Body of pancreas (tissue), 4 donors: ENCODE results near the gene TESK1.

Experiments
- CTCF ChIP-seq, 7 experiments: fragments of 450-650 bp in 4 of 7; fragments of 200-600 bp in 3 of 7; sonication (generic) in 3 of 7; IDR thresholded peaks; one replicate each; pipeline ENCODE4 v1.5.1; 2016 to 2019; ENCODE audit warnings: antibody characterized with exemption in 7 of 7
- POLR2A ChIP-seq, 3 donors: fragments of 450-650 bp; IDR thresholded peaks; one replicate each; pipeline ENCODE4 v1.6.1; 2016; ENCODE audit warnings: antibody characterized with exemption in 3 of 3, mild to moderate bottlenecking in 2 of 3

- no peak for TF ChIP-seq POLR2A (IDR thresholded peaks at IDR 0.05)
- TF ChIP-seq CTCF (IDR thresholded peaks at IDR 0.05) = no peak
These were observed 12.5 kb downstream of the TESK1 start for GRCh38 chr9:35617548-35617947.
